OCI-LY1 (cell line): ENCODE measurements around the gene MPRIP.

Source experiments
- CTCF ChIP-seq: fragments of 200-600 bp; sonication (generic), shearing (Covaris generic); IDR thresholded peaks from 2 replicates; pipeline ENCODE4 v1.5.1; 2017; ENCODE audit warnings: mild to moderate bottlenecking, antibody characterized with exemption, low read length, moderate library complexity, mixed read lengths
- EZH2 ChIP-seq: fragments of 200-600 bp; sonication (generic), shearing (Covaris generic); IDR thresholded peaks from 2 replicates; pipeline ENCODE4 v1.8.0; 2017; ENCODE audit warnings: borderline replicate concordance, mixed run types, mild to moderate bottlenecking, antibody characterized with exemption, low read length, moderate library complexity, mixed read lengths

DNA sequence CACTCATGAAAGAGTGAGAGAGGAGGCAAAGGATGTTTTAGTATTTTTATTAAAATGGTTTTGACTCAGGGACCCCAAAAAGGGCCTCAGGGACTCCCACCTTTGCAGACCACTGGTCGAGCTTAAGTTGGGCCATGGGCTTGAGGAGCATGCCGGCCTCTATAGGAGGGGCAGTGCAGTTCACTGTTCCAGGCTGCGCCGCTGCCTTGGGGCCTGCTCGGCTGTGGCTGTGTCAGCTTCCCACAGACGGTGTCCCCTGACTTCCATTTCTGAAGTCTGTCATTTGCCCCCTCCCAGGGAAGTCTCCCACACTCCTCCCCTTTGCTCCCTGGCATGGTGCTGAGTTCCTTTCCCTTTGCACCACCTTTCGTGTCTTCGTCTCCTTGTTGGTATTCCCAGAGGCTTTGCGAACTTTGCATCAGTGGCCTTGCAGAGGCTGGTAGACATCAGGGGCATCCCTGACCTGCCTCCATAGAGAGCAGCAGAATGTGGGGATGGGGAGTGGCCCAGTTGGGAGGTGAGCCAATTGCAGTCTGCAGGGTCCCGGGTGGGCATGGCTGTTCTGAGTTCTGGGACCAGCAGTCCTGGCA is 17.1 kb downstream of the MPRIP start:
- no peak for TF ChIP-seq CTCF
- no peak for TF ChIP-seq EZH2
